HL-60 (cell line): ENCODE data around the gene MMP3.
"Not testable (repeated sequence)": the region's sequence is repeated elsewhere in the genome, so short reads cannot be mapped to it uniquely, and the experiment has no call there.

Experiments used
- DNase-seq, 2 experiments: peaks; one replicate each; pipeline ENCODE4 v3.0.0-alpha.2; 2010 to 2020; ENCODE audit warnings: low read depth in 1 of 2, low spot score in 1 of 2
- H3K27ac ChIP-seq: fragments of 250-450 bp; sonication (Bioruptor Pico); replicated peaks from 2 replicates; pipeline ENCODE4 v1.5.1; 2020; ENCODE audit warnings: mild to moderate bottlenecking, moderate library complexity
- H3K27me3 ChIP-seq: fragments of 250-450 bp; sonication (Bioruptor Pico); 2 replicates; pipeline ENCODE4 v1.5.1; 2021; ENCODE audit warnings: mild to moderate bottlenecking, moderate library complexity; ENCODE audit not compliant: insufficient read depth, poor library complexity, severe bottlenecking
- H3K4me3 ChIP-seq: replicated peaks from 2 replicates; pipeline ENCODE4 v1.5.1; 2011; ENCODE audit warnings: mild to moderate bottlenecking, control low read depth, low read length; ENCODE audit not compliant: insufficient read depth
- GABPA ChIP-seq: IDR thresholded peaks from 2 replicates; pipeline ENCODE4 v1.6.1; 2012; ENCODE audit warnings: low read depth
- POLR2AphosphoS5 ChIP-seq: IDR thresholded peaks from 2 replicates; pipeline ENCODE4 v1.6.1; 2012; ENCODE audit warnings: low read depth
- REST ChIP-seq: IDR thresholded peaks from 2 replicates; pipeline ENCODE4 v1.6.1; 2012; ENCODE audit warnings: low read depth; ENCODE audit not compliant: insufficient replicate concordance
- SPI1 ChIP-seq: IDR thresholded peaks from 2 replicates; pipeline ENCODE4 v1.6.1; 2012; ENCODE audit warnings: low read depth, mild to moderate bottlenecking, borderline replicate concordance
- TF ChIP-seq, protein P1 (sequence below): IDR thresholded peaks from one replicate; pipeline ENCODE4 v1.5.1; 2011; ENCODE audit warnings: low read length, control low read depth, inconsistent platforms; ENCODE audit not compliant: insufficient read depth

Gene MMP3

DNA sequence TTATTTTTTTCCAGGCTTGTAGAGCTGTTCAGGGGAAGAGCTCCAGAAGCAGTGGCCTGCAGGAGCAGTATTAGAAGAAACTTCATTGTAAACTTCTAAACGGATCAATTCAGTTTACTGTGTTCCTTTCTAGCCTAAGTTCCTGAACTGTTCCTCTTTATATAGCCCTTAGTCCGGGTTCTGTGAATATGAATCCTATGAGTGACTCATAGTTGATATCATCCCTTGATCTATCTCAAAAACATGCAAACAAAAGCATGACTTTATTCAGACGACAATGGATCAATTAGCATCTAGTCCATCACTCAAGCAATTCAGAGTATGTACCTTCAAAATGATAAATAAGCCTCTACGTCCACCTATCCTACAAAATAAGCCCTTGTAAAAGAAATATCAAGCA, 31.4 kb upstream of the MMP3 start, which contains the start of gene MMP12:
Gene MMP12 (minus strand): TSS at position 131 of the 400 bp plus-strand sequence. CDS start 45 bp downstream, at position 86.
- H3K4me3 ChIP-seq, result no peak within 1 kb of the TSS
- H3K27ac ChIP-seq, result no peak within 1 kb of the TSS
- no peaks in the 10 kb centered on the region for H3K27me3 ChIP-seq
- TF ChIP-seq REST (no peak), GABPA (no peak), POLR2AphosphoS5 (no peak), SPI1 (no peak)
- TF ChIP-seq, protein P1, sequence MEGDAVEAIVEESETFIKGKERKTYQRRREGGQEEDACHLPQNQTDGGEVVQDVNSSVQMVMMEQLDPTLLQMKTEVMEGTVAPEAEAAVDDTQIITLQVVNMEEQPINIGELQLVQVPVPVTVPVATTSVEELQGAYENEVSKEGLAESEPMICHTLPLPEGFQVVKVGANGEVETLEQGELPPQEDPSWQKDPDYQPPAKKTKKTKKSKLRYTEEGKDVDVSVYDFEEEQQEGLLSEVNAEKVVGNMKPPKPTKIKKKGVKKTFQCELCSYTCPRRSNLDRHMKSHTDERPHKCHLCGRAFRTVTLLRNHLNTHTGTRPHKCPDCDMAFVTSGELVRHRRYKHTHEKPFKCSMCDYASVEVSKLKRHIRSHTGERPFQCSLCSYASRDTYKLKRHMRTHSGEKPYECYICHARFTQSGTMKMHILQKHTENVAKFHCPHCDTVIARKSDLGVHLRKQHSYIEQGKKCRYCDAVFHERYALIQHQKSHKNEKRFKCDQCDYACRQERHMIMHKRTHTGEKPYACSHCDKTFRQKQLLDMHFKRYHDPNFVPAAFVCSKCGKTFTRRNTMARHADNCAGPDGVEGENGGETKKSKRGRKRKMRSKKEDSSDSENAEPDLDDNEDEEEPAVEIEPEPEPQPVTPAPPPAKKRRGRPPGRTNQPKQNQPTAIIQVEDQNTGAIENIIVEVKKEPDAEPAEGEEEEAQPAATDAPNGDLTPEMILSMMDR, result no peak
- DNase-seq, result no peak

- not testable (repeated sequence) for H3K4me3 ChIP-seq, H3K27me3 ChIP-seq, H3K27ac ChIP-seq, DNase-seq
Measured at GRCh38 chr11:102869354-102869964, 26.1 kb upstream of the MMP3 start.

DNA sequence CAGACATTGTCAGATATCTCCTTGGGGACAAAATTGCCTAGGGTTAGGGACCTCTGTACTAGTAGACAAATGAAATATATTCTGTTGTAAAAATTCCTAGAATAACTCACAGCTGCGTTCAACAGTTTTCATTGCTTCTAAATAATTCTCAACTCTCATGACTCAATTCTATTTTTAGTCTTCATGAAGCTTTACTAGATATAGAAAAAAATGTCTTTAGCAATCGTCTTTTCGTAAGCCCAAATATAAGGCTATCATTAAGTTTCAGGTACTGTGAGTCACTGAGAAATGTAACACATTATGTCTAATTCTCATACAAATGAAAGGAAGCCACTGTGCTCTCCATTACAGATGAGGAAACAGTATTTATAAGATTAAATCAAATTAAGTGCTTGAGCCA, 24.9 kb upstream of the MMP3 start:
- DNase-seq, result no peak
- TF ChIP-seq SPI1 (no peak), GABPA (no peak), POLR2AphosphoS5 (no peak), REST (no peak)
- TF ChIP-seq, protein P1, result no peak
- Histone ChIP-seq H3K27me3 (no peaks in the 10 kb centered on the region), H3K4me3 (no peak overlapping the region), H3K27ac (no peak overlapping the region)

GRCh38 chr11:102864724-102865123, 21.3 kb upstream of the MMP3 start:
- no peak for DNase-seq
- Histone ChIP-seq H3K4me3 (no peak overlapping the region), H3K27ac (no peak overlapping the region), H3K27me3 (no peaks in the 10 kb centered on the region)
- TF ChIP-seq REST, result no peak
- TF ChIP-seq, protein P1, result no peak
- no peak for TF ChIP-seq SPI1
- TF ChIP-seq POLR2AphosphoS5, result no peak
- no peak for TF ChIP-seq GABPA
